Coronary artery (tissue), 2 donors: ENCODE data around the gene SH2B3.

ENCODE experiments used
- DNase-seq: peaks from one replicate; pipeline ENCODE4 v3.0.0-alpha.2; 2017; ENCODE audit warnings: low spot score
- H3K27ac ChIP-seq, 2 donors: fragments of 200-600 bp; sonication (generic); one replicate each; pipeline ENCODE4 v1.5.1; 2016 to 2019
- H3K4me3 ChIP-seq: fragments of 200-600 bp; sonication (generic); 2 replicates; pipeline ENCODE4 v1.5.1; 2016; ENCODE audit warnings: mild to moderate bottlenecking, moderate library complexity
- CTCF ChIP-seq: fragments of 200-600 bp; sonication (generic); IDR thresholded peaks from one replicate; pipeline ENCODE4 v1.5.1; 2019; ENCODE audit warnings: antibody characterized with exemption

Gene SH2B3

GRCh38 chr12:111406474-111407376, 1.0 kb downstream of the SH2B3 start:
- Histone ChIP-seq H3K4me3 (peak overlapping the region; percentile 93), H3K27ac (peak overlapping the region; percentile 81 to 94)
- DNase-seq = no peak
- TF ChIP-seq CTCF = no peak

GRCh38 chr12:111407377-111408115, 1.8 kb downstream of the SH2B3 start:
- Histone ChIP-seq H3K4me3 (peak overlapping the region; percentile 93), H3K27ac (peak overlapping the region; percentile 15 to 94)
- no peak for TF ChIP-seq CTCF

GRCh38 chr12:111408116-111408440, 2.4 kb downstream of the SH2B3 start:
- H3K4me3 ChIP-seq = peak overlapping the region; percentile 93
- DNase-seq = no peak
- no peak for TF ChIP-seq CTCF
- H3K27ac ChIP-seq = peak overlapping the region in 1 of 2 donors; percentile 94

More at GRCh38 chr12:111407377-111408115, 1.8 kb downstream of the SH2B3 start:
- no peak for DNase-seq

GRCh38 chr12:111408686-111409402, 3.1 kb downstream of the SH2B3 start:
- DNase-seq = no peak
- TF ChIP-seq CTCF = no peak

GRCh38 chr12:111409403-111409779, 3.7 kb downstream of the SH2B3 start:
- no peak for DNase-seq
- Histone ChIP-seq H3K27ac (peak overlapping the region; percentile 72 to 94), H3K4me3 (peak overlapping the region; percentile 93)
- no peak for TF ChIP-seq CTCF

More at GRCh38 chr12:111408686-111409402, 3.1 kb downstream of the SH2B3 start:
- Histone ChIP-seq H3K27ac (peak overlapping the region; percentile 72 to 94), H3K4me3 (peak overlapping the region; percentile 93)

GRCh38 chr12:111409780-111410430, 4.2 kb downstream of the SH2B3 start:
- Histone ChIP-seq H3K4me3 (peak overlapping the region; percentile 93), H3K27ac (peak overlapping the region; percentile 72 to 94)
- TF ChIP-seq CTCF = no peak
- no peak for DNase-seq
